Left kidney (tissue), 8 donors: Measurements from ENCODE around the gene NDUFS7. TPM values are rescaled to one million over a fixed set of nuclear protein-coding genes. Genes with fewer than 3 reads are reported as not detected.
A peak's percentile ranks its signal among the peaks of the same experiment; 100 is the strongest.

Experiments used
- DNase-seq: peaks from one replicate; pipeline ENCODE4 v3.0.0-alpha.2; 2013
- long read RNA-seq, 8 donors: transcript quantifications; one replicate each; lab custom pipeline, GENCODE V29; 2026
- polyA plus RNA-seq: library from polyadenylated mRNA; unstranded; fragments of 120-200 nt; gene quantifications from one replicate; pipeline ENCODE4 v1.2.1, GENCODE V29; 2013; ENCODE audit not compliant: insufficient read length

NDUFS7 gene
- polyA plus RNA-seq: 40.2 TPM
- long read RNA-seq, donor 1, transcript NDUFS7-217 (1 exons, 3,743 nt): minor isoform, 11 of 103 reads
- long read RNA-seq, donor 1, transcript NDUFS7-201 (8 exons, 1,039 nt): major isoform, 65 of 103 reads
- long read RNA-seq, donor 1, partial matches to known transcripts: 24 of 103 reads
- long read RNA-seq, donor 1, other reads (novel, unspliced or antisense): 0 of 103 reads
- long read RNA-seq, donor 2, transcript NDUFS7-217 (1 exons, 3,743 nt): minor isoform, 6 of 86 reads
- long read RNA-seq, donor 2, transcript NDUFS7-201 (8 exons, 1,039 nt): major isoform, 59 of 86 reads
- long read RNA-seq, donor 2, partial matches to known transcripts: 11 of 86 reads
- long read RNA-seq, donor 2, other reads (novel, unspliced or antisense): 6 of 86 reads
- long read RNA-seq, donor 3, transcript NDUFS7-201 (8 exons, 1,039 nt): major isoform, 50 of 73 reads
- long read RNA-seq, donor 3, transcript NDUFS7-217 (1 exons, 3,743 nt): minor isoform, 11 of 73 reads
- long read RNA-seq, donor 3, partial matches to known transcripts: 6 of 73 reads
- long read RNA-seq, donor 3, other reads (novel, unspliced or antisense): 0 of 73 reads
- long read RNA-seq, donor 4, transcript NDUFS7-201 (8 exons, 1,039 nt): major isoform, 11 of 17 reads
- long read RNA-seq, donor 4, transcript NDUFS7-217 (1 exons, 3,743 nt): minor isoform, 6 of 17 reads
- long read RNA-seq, donor 4, partial matches to known transcripts: 0 of 17 reads
- long read RNA-seq, donor 4, other reads (novel, unspliced or antisense): 0 of 17 reads
- long read RNA-seq, donor 5, transcript NDUFS7-217 (1 exons, 3,743 nt): minor isoform, 8 of 153 reads
- long read RNA-seq, donor 5, transcript NDUFS7-201 (8 exons, 1,039 nt): major isoform, 114 of 153 reads
- long read RNA-seq, donor 5, partial matches to known transcripts: 14 of 153 reads
- long read RNA-seq, donor 5, other reads (novel, unspliced or antisense): 15 of 153 reads
- long read RNA-seq, donor 6, transcript NDUFS7-201 (8 exons, 1,039 nt): major isoform, 55 of 105 reads
- long read RNA-seq, donor 6, partial matches to known transcripts: 35 of 105 reads
- long read RNA-seq, donor 6, other reads (novel, unspliced or antisense): 7 of 105 reads
- long read RNA-seq, donor 7, transcript NDUFS7-201 (8 exons, 1,039 nt): major isoform, 88 of 146 reads
- long read RNA-seq, donor 7, transcript NDUFS7-217 (1 exons, 3,743 nt): minor isoform, 13 of 146 reads
- long read RNA-seq, donor 7, partial matches to known transcripts: 37 of 146 reads
- long read RNA-seq, donor 7, other reads (novel, unspliced or antisense): 5 of 146 reads
- long read RNA-seq, donor 8, transcript NDUFS7-201 (8 exons, 1,039 nt): major isoform, 27 of 30 reads
- long read RNA-seq, donor 8, partial matches to known transcripts: 0 of 30 reads
- long read RNA-seq, donor 8, other reads (novel, unspliced or antisense): 0 of 30 reads

GRCh38 chr19:1383312-1384084 is at the start of gene NDUFS7:
NDUFS7 (plus strand) TSS chr19:1383907; CDS start chr19:1383927, 20 bp downstream.
- DNase-seq: peak; percentile 88

- DNase-seq: no peak
These were observed 47.5 kb upstream of the NDUFS7 start for GRCh38 chr19:1336079-1336684.

- DNase-seq: no peak
These were observed 42.8 kb upstream of the NDUFS7 start for GRCh38 chr19:1340681-1341469.

- DNase-seq: no peak
These were observed 40.7 kb upstream of the NDUFS7 start for GRCh38 chr19:1343041-1343440.

- DNase-seq: no peak
These were observed 34.5 kb upstream of the NDUFS7 start for GRCh38 chr19:1349211-1349610.

GRCh38 chr19:1350867-1351266 is 32.8 kb upstream of the NDUFS7 start:
- no peak for DNase-seq

GRCh38 chr19:1351381-1351851 is 32.3 kb upstream of the NDUFS7 start:
- no peak for DNase-seq

GRCh38 chr19:1353144-1353543 is 30.6 kb upstream of the NDUFS7 start:
- DNase-seq: no peak

- DNase-seq: no peak
These were observed 28.6 kb upstream of the NDUFS7 start for GRCh38 chr19:1354970-1355567.

GRCh38 chr19:1355568-1356507 is 27.9 kb upstream of the NDUFS7 start:
- no peak for DNase-seq

GRCh38 chr19:1356508-1356865 is 27.2 kb upstream of the NDUFS7 start:
- DNase-seq: peak; percentile 77

- no peak for DNase-seq
These were observed 26.1 kb upstream of the NDUFS7 start for GRCh38 chr19:1357531-1358109.

- no peak for DNase-seq
These were observed 23.4 kb upstream of the NDUFS7 start for GRCh38 chr19:1360126-1360817.

- DNase-seq: no peak
These were observed 22.8 kb upstream of the NDUFS7 start for GRCh38 chr19:1360818-1361461.

GRCh38 chr19:1361601-1362386 is 21.9 kb upstream of the NDUFS7 start:
- DNase-seq: no peak
